Esophagus (tissue), 2 donors: ENCODE measurements around the gene ANO9. TPM values are rescaled to one million over a fixed set of nuclear protein-coding genes. Genes with fewer than 3 reads are reported as not detected.
A peak's percentile ranks its signal among the peaks of the same experiment; 100 is the strongest.

Experiments
- H3K27ac ChIP-seq, 2 donors: one replicate each; pipeline ENCODE4 v1.5.1; 2013; ENCODE audit warnings: low read depth in 2 of 2, mild to moderate bottlenecking in 2 of 2, inconsistent platforms in 1 of 2, low read length in 1 of 2, moderate library complexity in 1 of 2
- H3K27me3 ChIP-seq, 2 donors: one replicate each; pipeline ENCODE4 v1.6.1; 2013; ENCODE audit warnings: low read length in 2 of 2, control low read depth in 1 of 2, mild to moderate bottlenecking in 1 of 2; ENCODE audit not compliant: insufficient read depth in 2 of 2, control insufficient read depth in 1 of 2
- H3K36me3 ChIP-seq, 2 donors: one replicate each; pipeline ENCODE4 v1.6.1; 2013; ENCODE audit warnings: low read length in 1 of 2; ENCODE audit not compliant: control insufficient read depth in 2 of 2, insufficient read depth in 2 of 2
- H3K4me1 ChIP-seq, 2 donors: one replicate each; pipeline ENCODE4 v1.6.1; 2013; ENCODE audit warnings: low read length in 1 of 2; ENCODE audit not compliant: control insufficient read depth in 2 of 2, insufficient read depth in 2 of 2
- H3K4me3 ChIP-seq, 2 donors: one replicate each; pipeline ENCODE4 v1.5.1; 2013; ENCODE audit warnings: low read length in 2 of 2, mild to moderate bottlenecking in 2 of 2, low read depth in 1 of 2, moderate library complexity in 1 of 2
- H3K9me3 ChIP-seq, 2 donors: one replicate each; pipeline ENCODE4 v1.6.1; 2013; ENCODE audit warnings: mild to moderate bottlenecking in 2 of 2, low read depth in 1 of 2, low read length in 1 of 2, moderate library complexity in 1 of 2; ENCODE audit not compliant: control insufficient read depth in 2 of 2, insufficient read depth in 1 of 2
- WGBS, 2 donors: extraction: QIAGEN DNeasy Blood & Tissue Kit; methylation state at CpG; one replicate each; pipeline ENCODE4 v1.1.7; 2013; 5-methylcytosine and 5-hydroxymethylcytosine counted together
- polyA plus RNA-seq, 2 donors: library from polyadenylated mRNA; stranded (reverse); fragments of 200-250 nt; gene quantifications; one replicate each; pipeline ENCODE4 v1.2.3, GENCODE V29; 2013
- donor health status: healthy with polysubstance abuse.
- donor health status: Bipolar disorder and iron deficiency.

The ANO9 gene
- polyA plus RNA-seq, 2 donors = 18.1 to 40.4 TPM

DNA sequence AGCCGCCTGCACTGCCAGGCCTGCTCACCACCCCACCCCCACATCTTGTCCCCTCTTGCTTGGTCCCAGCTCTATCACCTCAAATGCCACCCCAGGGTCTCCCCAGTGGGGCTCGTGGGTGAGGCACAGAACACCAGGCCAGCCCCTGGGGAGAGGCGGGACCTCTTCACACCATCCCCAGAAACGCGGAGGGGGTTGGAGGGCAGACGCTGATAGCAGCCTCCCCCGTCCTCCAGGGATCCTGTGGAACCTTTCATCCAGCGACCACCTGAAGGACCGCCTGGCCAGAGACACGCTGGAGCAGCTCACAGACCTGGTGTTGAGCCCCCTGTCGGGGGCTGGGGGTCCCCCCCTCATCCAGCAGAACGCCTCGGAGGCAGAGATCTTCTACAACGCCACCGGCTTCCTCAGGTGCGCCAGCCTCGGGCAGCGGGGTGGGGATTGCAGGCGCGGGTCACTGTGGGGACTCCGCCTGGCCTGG, 42.0 kb downstream of the ANO9 start:
- Histone ChIP-seq H3K4me3 (no peak overlapping the region), H3K4me1 (peaks cover 0 to 15% of the 10 kb centered on the region in 2 donors), H3K27ac (no peak overlapping the region), H3K27me3 (no peaks in the 10 kb centered on the region), H3K36me3 (peaks cover 0 to 47% of the 10 kb centered on the region in 2 donors), H3K9me3 (no peaks in the 10 kb centered on the region)
- 61 to 90% methylated on average over 21 of the region's 21 CpGs for WGBS, 2 donors

DNA sequence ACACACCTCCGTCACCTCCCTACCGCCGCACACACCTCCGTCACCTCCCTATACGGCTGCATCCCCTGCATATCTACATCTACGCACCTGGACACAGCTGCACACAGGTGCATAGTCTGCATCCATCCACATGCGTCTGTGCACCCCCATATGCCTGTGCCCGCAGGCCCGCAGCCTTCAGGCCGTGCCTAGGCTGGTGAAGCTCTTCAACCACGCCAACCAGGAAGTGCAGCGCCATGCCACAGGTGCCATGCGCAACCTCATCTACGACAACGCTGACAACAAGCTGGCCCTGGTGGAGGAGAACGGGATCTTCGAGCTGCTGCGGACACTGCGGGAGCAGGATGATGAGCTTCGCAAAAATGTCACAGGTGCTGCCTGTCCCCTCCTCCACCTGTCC, 43.0 kb downstream of the ANO9 start:
- Histone ChIP-seq H3K4me1 (peaks cover 0 to 15% of the 10 kb centered on the region in 2 donors), H3K27ac (no peak overlapping the region), H3K36me3 (peaks cover 0 to 38% of the 10 kb centered on the region in 2 donors), H3K4me3 (no peak overlapping the region), H3K27me3 (no peaks in the 10 kb centered on the region), H3K9me3 (no peaks in the 10 kb centered on the region)
- WGBS, 2 donors = 87 to 88% methylated on average over 20 of the region's 20 CpGs

DNA sequence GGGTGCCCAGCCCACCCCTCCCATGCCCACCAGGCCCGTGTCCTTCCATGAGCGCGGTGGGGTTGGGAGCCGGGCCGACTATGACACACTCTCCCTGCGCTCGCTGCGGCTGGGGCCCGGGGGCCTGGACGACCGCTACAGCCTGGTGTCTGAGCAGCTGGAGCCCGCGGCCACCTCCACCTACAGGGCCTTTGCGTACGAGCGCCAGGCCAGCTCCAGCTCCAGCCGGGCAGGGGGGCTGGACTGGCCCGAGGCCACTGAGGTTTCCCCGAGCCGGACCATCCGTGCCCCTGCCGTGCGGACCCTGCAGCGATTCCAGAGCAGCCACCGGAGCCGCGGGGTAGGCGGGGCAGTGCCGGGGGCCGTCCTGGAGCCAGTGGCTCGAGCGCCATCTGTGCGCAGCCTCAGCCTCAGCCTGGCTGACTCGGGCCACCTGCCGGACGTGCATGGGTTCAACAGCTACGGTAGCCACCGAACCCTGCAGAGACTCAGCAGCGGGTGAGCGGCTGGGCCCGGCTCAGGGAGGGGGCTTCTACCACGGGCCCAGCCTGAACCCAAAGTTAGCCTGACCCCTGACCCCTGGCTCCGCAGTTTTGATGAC, 44.8 kb downstream of the ANO9 start:
- Histone ChIP-seq H3K9me3 (no peaks in the 10 kb centered on the region), H3K27me3 (no peaks in the 10 kb centered on the region), H3K4me1 (peaks cover 0 to 15% of the 10 kb centered on the region in 2 donors), H3K36me3 (peaks cover 0 to 31% of the 10 kb centered on the region in 2 donors), H3K4me3 (peak overlapping the region in 1 of 2 donors; percentile 89), H3K27ac (peak overlapping the region in 1 of 2 donors; percentile 98)
- WGBS, 2 donors = 55 to 60% methylated on average over 42 to 43 of the region's 43 CpGs

DNA sequence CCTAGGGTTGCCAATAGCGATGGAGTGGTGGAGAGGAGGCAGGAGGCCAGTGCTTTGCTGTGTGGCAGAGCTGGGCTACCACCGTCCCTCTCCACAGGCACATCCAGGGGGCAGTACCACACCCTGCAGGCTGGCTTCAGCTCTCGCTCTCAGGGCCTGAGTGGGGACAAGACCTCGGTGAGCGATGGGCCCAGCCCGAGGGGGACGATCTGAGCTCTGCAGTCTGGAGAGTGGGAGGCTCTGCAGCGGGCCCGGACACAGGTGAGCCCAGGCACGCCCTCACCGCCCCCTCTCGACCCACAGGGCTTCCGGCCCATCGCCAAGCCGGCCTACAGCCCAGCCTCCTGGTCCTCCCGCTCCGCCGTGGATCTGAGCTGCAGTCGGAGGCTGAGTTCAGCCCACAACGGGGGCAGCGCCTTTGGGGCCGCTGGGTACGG, 45.3 kb downstream of the ANO9 start:
- peak overlapping the region; percentile 4 to 89 for H3K4me3 ChIP-seq
- WGBS, 2 donors = 40 to 45% methylated on average over 15 to 23 of the region's 23 CpGs
- peaks cover 0 to 15% of the 10 kb centered on the region in 2 donors for H3K4me1 ChIP-seq
- no peaks in the 10 kb centered on the region for H3K9me3 ChIP-seq
- H3K36me3 ChIP-seq = peaks cover 0 to 31% of the 10 kb centered on the region in 2 donors
- peak overlapping the region; percentile 98 to 99 for H3K27ac ChIP-seq
- no peaks in the 10 kb centered on the region for H3K27me3 ChIP-seq

DNA sequence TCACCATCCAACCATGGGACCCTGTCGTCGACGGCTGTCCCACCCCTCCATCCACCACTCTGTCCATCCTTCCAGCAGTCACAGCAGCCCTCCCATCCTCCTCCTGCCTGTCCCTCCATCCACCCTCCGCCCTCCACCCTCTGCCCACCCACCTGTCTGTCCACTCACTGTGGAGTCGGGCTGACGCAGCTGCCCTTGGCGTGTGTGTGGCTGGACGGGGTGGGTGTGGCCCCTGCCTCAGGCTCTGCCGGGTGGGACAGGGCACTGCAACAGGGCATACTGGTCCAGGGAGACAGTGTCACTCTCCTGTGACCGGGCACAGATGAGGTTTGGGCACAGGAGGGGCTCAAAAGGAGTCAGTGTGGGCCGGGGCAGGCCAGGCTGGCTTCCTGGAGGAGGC, 45.9 kb downstream of the ANO9 start:
- H3K36me3 ChIP-seq = peaks cover 0 to 31% of the 10 kb centered on the region in 2 donors
- no peaks in the 10 kb centered on the region for H3K9me3 ChIP-seq
- 53 to 55% methylated on average over 11 of the region's 11 CpGs for WGBS, 2 donors
- peak overlapping the region; percentile 64 to 89 for H3K4me3 ChIP-seq
- H3K27me3 ChIP-seq = no peaks in the 10 kb centered on the region
- H3K27ac ChIP-seq = peak overlapping the region; percentile 98 to 99
- peaks cover 0 to 15% of the 10 kb centered on the region in 2 donors for H3K4me1 ChIP-seq

DNA sequence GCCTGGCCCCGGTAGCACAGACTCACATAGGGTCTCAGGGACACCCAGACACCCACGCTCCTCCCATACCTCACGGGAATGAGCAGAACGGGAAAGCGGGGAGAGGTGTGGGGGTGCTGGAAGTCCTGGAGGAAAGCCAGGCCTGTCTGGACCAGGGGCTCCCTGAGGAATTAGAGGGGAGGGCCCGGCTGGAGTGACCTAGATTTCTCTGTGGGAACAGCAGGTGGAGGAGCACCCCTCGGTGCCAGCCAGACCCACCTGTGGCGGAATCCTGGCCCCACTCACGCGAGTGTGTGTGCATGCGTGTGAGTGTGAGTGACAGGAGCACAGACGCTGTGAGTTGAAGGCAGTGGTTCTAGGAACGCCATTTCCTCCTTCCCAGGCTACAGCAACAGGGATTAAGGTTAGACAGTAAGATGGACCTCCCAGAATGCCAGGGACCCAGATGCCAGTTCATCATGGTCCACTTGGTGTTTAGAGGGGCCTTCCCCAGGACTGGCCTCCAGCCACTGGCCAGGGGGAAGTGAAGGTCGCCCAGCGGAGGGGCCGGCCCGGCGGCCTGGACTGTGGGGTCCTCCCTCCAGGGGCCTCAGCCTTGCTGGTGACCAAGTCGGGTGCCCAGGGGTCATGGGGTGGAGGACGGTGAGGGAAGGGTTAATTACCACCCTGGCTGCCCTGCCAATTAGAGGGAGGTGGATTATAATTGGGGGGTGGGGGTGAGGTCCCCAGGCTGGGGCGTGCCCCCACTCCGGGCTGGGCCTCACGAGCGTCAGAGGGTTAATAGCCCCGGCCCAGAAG, 46.8 kb downstream of the ANO9 start:
- peak overlapping the region; percentile 98 to 99 for H3K27ac ChIP-seq
- 52 to 56% methylated on average over 24 to 25 of the region's 25 CpGs for WGBS, 2 donors
- H3K27me3 ChIP-seq = no peaks in the 10 kb centered on the region
- H3K4me3 ChIP-seq = peak overlapping the region; percentile 64 to 89
- peaks cover 0 to 15% of the 10 kb centered on the region in 2 donors for H3K4me1 ChIP-seq
- peaks cover 0 to 26% of the 10 kb centered on the region in 2 donors for H3K36me3 ChIP-seq
- no peaks in the 10 kb centered on the region for H3K9me3 ChIP-seq

DNA sequence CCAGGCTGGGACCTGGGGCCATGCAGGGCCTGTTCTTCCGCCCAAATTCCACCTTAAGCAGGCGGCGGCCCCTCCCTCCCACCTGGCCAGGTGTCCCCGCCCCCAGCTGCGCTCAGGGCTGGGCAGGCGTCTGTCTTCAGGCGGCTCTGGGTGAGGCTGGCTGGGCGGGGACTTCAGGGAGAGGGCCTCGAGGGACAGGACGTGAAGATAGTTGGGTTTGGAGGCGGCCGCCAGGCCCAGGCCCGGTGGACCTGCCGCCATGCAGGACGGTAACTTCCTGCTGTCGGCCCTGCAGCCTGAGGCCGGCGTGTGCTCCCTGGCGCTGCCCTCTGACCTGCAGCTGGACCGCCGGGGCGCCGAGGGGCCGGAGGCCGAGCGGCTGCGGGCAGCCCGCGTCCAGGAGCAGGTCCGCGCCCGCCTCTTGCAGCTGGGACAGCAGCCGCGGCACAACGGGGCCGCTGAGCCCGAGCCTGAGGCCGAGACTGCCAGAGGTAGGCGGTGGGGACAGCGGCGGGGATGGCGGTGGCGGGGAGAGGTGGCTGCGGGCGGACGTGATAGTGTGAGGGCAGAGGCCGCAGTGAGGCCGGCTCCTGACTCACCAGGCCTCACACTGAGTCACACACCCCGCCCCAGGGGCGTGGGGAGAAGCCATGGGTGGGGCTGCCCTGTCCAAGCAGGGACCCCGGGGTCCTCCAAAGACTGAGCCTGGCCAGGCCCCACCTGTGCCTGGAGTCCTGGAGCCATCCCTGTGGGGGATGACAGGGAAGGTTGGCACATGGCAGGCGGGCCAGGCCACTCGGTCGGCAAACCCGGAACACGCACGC, 47.6 kb downstream of the ANO9 start, which contains the start of gene PKP3:
PKP3 (plus strand) TSS at position 176 of the 824 bp plus-strand sequence; CDS start at position 260, 84 bp downstream.
- peak within 1 kb of the TSS; percentile 98 to 99 for H3K27ac ChIP-seq
- peaks cover 0 to 17% of the 10 kb centered on the region in 2 donors for H3K4me1 ChIP-seq
- peak within 1 kb of the TSS; percentile 64 to 89 for H3K4me3 ChIP-seq
- H3K9me3 ChIP-seq = no peaks in the 10 kb centered on the region
- peaks cover 0 to 19% of the 10 kb centered on the region in 2 donors for H3K36me3 ChIP-seq
- WGBS, 2 donors = 32 to 46% methylated on average over 53 to 57 of the region's 57 CpGs
- H3K27me3 ChIP-seq = no peaks in the 10 kb centered on the region

DNA sequence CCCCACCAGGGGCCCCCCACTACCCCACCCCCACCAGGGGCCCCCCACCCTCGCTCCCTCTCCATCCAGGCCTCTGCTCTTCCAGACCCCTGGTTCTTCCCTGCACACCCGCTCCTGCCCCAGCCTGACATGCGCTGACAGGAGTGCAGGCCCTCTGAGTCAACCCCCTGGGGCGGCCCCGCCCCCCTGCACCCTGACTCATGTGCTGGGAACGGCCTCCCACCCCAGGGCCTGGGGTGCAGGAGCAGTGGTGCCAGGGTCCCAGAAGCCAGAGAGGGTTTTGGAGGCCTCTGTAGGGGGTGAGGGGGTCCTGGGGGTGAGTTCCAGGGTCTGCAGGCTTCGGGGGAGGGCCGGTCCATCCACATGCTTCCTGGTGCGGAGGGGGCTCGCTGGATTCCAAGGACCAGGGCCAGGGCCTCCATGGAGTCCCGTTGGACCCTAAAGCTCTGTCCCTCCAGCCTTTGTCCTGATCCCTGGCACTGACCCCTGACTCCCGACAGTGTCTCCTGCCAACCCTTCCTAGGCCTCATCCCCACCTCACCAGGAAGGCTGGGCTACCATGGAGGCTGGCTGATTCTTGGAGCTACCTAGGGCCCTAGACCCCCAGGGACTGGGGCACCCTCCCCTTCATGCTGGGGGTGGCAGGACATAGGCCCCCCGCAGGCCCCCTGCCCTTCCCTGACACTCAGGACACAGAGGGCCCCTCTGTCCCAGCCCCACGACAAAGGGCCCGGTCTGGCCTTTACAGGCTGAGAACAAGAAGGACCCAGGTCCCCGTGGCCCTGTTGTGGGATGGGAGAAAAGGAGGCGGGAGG, 48.4 kb downstream of the ANO9 start:
- peak overlapping the region; percentile 98 to 99 for H3K27ac ChIP-seq
- H3K4me1 ChIP-seq = peaks cover 0 to 17% of the 10 kb centered on the region in 2 donors
- H3K27me3 ChIP-seq = no peaks in the 10 kb centered on the region
- H3K4me3 ChIP-seq = peak overlapping the region; percentile 64 to 89
- 51 to 54% methylated on average over 17 of the region's 17 CpGs for WGBS, 2 donors
- no peaks in the 10 kb centered on the region for H3K9me3 ChIP-seq
- peaks cover 0 to 16% of the 10 kb centered on the region in 2 donors for H3K36me3 ChIP-seq
